Lung (tissue), 12 donors: ENCODE data around the gene KCND3. TPM values are rescaled to one million over a fixed set of nuclear protein-coding genes. Genes with fewer than 3 reads are reported as not detected.

Experiments used
- ATAC-seq: fragments of 200-7000 bp; cut with Tn5 transposase; one replicate; pipeline ENCODE4 v1.9.1; 2020; ENCODE audit warnings: moderate number of reproducible peaks; ENCODE audit not compliant: insufficient read depth, low FRiP score
- DNase-seq, 3 donors: peaks; one replicate each; pipeline ENCODE4 v3.0.0-alpha.2; 2013 to 2017
- H3K27ac ChIP-seq, 2 donors: one replicate each; pipeline ENCODE4 v1.5.1; 2013; ENCODE audit warnings: mild to moderate bottlenecking in 2 of 2, moderate library complexity in 2 of 2, control low read depth in 1 of 2, inconsistent platforms in 1 of 2, low read depth in 1 of 2, low read length in 1 of 2
- H3K27me3 ChIP-seq, 3 donors: one replicate each; pipeline ENCODE4 v1.5.1; 2013; ENCODE audit warnings: low read length in 2 of 3; ENCODE audit not compliant: control insufficient read depth in 3 of 3, insufficient read depth in 3 of 3
- H3K36me3 ChIP-seq, 4 donors: one replicate each; pipeline ENCODE4 v1.5.1; 2013; ENCODE audit warnings: low read length in 4 of 4, mild to moderate bottlenecking in 1 of 4, moderate library complexity in 1 of 4; ENCODE audit not compliant: control insufficient read depth in 4 of 4, insufficient read depth in 4 of 4
- H3K4me1 ChIP-seq, 5 donors: one replicate each; pipeline ENCODE4 v1.5.1; 2013; ENCODE audit warnings: low read length in 5 of 5, mild to moderate bottlenecking in 2 of 5, moderate library complexity in 1 of 5; ENCODE audit not compliant: control insufficient read depth in 5 of 5, insufficient read depth in 5 of 5
- H3K4me3 ChIP-seq: one replicate; pipeline ENCODE4 v1.5.1; 2013; ENCODE audit warnings: mild to moderate bottlenecking, control low read depth, moderate library complexity
- H3K9ac ChIP-seq, 2 donors: one replicate each; pipeline ENCODE4 v1.5.1; 2013; ENCODE audit warnings: low read length in 2 of 2, control low read depth in 1 of 2; ENCODE audit not compliant: insufficient read depth in 1 of 2
- H3K9me3 ChIP-seq, 4 donors: one replicate each; pipeline ENCODE4 v1.5.1; 2013; ENCODE audit warnings: low read length in 3 of 4, mild to moderate bottlenecking in 1 of 4, moderate library complexity in 1 of 4; ENCODE audit not compliant: control insufficient read depth in 4 of 4, insufficient read depth in 3 of 4
- CTCF ChIP-seq: IDR thresholded peaks from 2 replicates; pipeline ENCODE4 v1.5.1; 2012; ENCODE audit warnings: mild to moderate bottlenecking; ENCODE audit errors: control extremely low read depth, extremely low read depth
- WGBS, 2 donors: extraction: QIAGEN DNeasy Blood & Tissue Kit; methylation state at CpG; one replicate each; pipeline ENCODE4 v1.1.7; 2013; 5-methylcytosine and 5-hydroxymethylcytosine counted together
- polyA plus RNA-seq, 2 donors: library from polyadenylated mRNA; stranded (reverse); fragments of 200-250 nt; gene quantifications; one replicate each; pipeline ENCODE4 v1.2.1, GENCODE V29; 2013
- total RNA-seq, 2 donors: library from RNA; depleted of rRNA in 1 of 2; stranded (reverse); fragments of >200 nt in 1 of 2; gene quantifications; one replicate each; pipeline ENCODE4 v1.2.1, GENCODE V29; 2014 to 2021
- donor health status: control.
- donor health status: control.
- donor health status: Bipolar disorder and iron deficiency.
- donor health status: healthy.
- donor health status: DM: yes; HTN: yes; CAD: no.

The KCND3 gene
- total and polyA plus RNA-seq, 4 donors: 1.3 to 12.1 (median 4.9) TPM

- H3K9me3 ChIP-seq: no peaks in the 10 kb centered on the region
- no peak for TF ChIP-seq CTCF
- DNase-seq (no peak), ATAC-seq (no peak)
- H3K9ac ChIP-seq: no peak overlapping the region
- H3K36me3 ChIP-seq: no peaks in the 10 kb centered on the region
- H3K27ac ChIP-seq: no peak overlapping the region
- WGBS, 2 donors: 88 to 90% methylated on average over 2 of the region's 2 CpGs
- no peak overlapping the region for H3K4me3 ChIP-seq
- H3K27me3 ChIP-seq: peaks cover 0 to 4% (median 0%) of the 10 kb centered on the region in 3 donors
- peaks cover 0 to 6% (median 0%) of the 10 kb centered on the region in 5 donors for H3K4me1 ChIP-seq
These were observed 64.7 kb downstream of the KCND3 start for GRCh38 chr1:111924786-111925185.

GRCh38 chr1:111923766-111924165, 65.7 kb downstream of the KCND3 start:
- H3K27ac ChIP-seq: no peak overlapping the region
- H3K4me1 ChIP-seq: peaks cover 0 to 6% (median 0%) of the 10 kb centered on the region in 5 donors
- no peak for TF ChIP-seq CTCF
- H3K4me3 ChIP-seq: no peak overlapping the region
- DNase-seq (no peak), ATAC-seq (no peak)
- 92 to 95% methylated on average over 5 of the region's 5 CpGs for WGBS, 2 donors
- no peaks in the 10 kb centered on the region for H3K36me3 ChIP-seq
- peaks cover 0 to 4% (median 0%) of the 10 kb centered on the region in 3 donors for H3K27me3 ChIP-seq
- H3K9me3 ChIP-seq: no peaks in the 10 kb centered on the region
- H3K9ac ChIP-seq: no peak overlapping the region

DNA sequence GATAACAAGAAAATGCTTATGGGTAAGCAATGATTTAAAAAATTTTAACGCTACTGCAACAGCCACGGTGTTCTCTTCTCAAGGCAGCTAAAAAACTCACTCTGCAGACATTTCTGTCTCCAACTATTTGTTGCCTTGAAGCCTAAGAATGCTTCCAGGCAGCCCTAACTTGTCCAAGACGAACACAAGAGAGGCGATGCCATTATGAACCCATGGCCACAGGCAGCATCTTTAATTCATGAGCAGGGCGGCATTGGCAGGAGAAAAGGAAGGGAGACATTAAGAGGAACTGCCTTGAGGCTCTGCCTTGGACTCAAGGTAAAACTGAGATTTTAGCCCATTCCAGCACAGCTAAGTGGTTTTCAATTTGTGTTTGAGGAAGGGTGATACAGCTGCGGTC, 67.5 kb downstream of the KCND3 start:
- TF ChIP-seq CTCF: no peak
- 93 to 94% methylated on average over 6 of the region's 6 CpGs for WGBS, 2 donors
- ATAC-seq (no peak), DNase-seq (no peak)
- no peak overlapping the region for H3K9ac ChIP-seq
- H3K27ac ChIP-seq: no peak overlapping the region
- H3K27me3 ChIP-seq: peaks cover 0 to 8% (median 0%) of the 10 kb centered on the region in 3 donors
- peaks cover 0 to 6% (median 0%) of the 10 kb centered on the region in 5 donors for H3K4me1 ChIP-seq
- H3K36me3 ChIP-seq: no peaks in the 10 kb centered on the region
- no peak overlapping the region for H3K4me3 ChIP-seq
- H3K9me3 ChIP-seq: no peaks in the 10 kb centered on the region
